GM21723 (cell line): ENCODE results near the gene SLCO4A1.

Source experiments
- ATAC-seq: cut with Tn5 transposase; IDR thresholded peaks from one replicate; pipeline ENCODE4 v1.9.1; 2021; ENCODE audit warnings: mild to moderate bottlenecking, moderate library complexity; ENCODE audit not compliant: unreplicated experiment

SLCO4A1 gene, protein sequence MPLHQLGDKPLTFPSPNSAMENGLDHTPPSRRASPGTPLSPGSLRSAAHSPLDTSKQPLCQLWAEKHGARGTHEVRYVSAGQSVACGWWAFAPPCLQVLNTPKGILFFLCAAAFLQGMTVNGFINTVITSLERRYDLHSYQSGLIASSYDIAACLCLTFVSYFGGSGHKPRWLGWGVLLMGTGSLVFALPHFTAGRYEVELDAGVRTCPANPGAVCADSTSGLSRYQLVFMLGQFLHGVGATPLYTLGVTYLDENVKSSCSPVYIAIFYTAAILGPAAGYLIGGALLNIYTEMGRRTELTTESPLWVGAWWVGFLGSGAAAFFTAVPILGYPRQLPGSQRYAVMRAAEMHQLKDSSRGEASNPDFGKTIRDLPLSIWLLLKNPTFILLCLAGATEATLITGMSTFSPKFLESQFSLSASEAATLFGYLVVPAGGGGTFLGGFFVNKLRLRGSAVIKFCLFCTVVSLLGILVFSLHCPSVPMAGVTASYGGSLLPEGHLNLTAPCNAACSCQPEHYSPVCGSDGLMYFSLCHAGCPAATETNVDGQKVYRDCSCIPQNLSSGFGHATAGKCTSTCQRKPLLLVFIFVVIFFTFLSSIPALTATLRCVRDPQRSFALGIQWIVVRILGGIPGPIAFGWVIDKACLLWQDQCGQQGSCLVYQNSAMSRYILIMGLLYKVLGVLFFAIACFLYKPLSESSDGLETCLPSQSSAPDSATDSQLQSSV

GRCh38 chr20:62642051-62642665 is at the start of gene SLCO4A1:
TSS of gene SLCO4A1 (plus strand) at chr20:62642503. CDS start at chr20:62656455, 13,952 bp downstream.
- ATAC-seq: peak; percentile 65

GRCh38 chr20:62592506-62593177 is 49.7 kb upstream of the SLCO4A1 start:
- no peak for ATAC-seq

GRCh38 chr20:62593616-62594015 is 48.7 kb upstream of the SLCO4A1 start:
- ATAC-seq: no peak

GRCh38 chr20:62595069-62595468 is 47.2 kb upstream of the SLCO4A1 start:
- no peak for ATAC-seq

DNA sequence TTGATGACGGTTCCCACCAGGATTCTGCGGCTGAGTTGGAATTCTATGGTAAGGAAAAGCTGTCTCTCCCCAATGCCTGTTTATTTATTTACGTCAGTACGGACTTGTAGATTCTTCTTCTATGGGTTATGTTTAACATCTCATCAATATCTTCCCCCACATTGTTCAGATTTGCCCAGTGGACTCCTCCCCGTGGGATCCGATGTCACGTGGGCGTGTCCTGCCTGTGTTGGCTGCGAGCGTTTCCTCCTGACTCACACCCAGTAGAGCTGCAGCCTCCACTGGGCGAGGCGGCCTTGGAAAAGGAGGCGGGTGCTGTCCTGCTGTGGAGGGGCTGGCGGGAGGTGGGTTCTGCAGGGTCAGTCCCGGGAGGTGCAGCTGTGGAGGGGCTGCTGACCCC is 46.8 kb upstream of the SLCO4A1 start:
- no peak for ATAC-seq

DNA sequence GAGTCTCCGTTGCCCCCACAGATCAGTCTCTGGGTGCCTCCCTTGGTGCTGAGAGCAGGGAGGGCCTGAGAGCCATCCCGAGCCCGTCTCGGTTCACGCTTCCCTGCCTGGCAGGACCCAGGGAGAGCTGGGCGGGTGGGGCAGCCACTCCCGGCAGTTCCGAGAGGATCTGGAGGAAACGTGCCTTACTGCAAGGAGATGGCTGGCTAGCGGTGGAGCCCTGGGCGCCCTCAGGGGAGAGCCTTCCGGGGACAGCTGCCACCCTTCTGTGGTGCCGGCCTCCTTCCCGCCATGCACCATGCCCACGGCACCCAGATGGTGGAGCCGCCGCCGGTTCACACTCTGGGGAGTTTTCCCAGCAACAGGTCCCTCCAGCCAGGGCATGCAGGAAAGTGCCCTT is 45.8 kb upstream of the SLCO4A1 start:
- ATAC-seq: no peak

GRCh38 chr20:62596921-62597320 is 45.4 kb upstream of the SLCO4A1 start:
- ATAC-seq: no peak

DNA sequence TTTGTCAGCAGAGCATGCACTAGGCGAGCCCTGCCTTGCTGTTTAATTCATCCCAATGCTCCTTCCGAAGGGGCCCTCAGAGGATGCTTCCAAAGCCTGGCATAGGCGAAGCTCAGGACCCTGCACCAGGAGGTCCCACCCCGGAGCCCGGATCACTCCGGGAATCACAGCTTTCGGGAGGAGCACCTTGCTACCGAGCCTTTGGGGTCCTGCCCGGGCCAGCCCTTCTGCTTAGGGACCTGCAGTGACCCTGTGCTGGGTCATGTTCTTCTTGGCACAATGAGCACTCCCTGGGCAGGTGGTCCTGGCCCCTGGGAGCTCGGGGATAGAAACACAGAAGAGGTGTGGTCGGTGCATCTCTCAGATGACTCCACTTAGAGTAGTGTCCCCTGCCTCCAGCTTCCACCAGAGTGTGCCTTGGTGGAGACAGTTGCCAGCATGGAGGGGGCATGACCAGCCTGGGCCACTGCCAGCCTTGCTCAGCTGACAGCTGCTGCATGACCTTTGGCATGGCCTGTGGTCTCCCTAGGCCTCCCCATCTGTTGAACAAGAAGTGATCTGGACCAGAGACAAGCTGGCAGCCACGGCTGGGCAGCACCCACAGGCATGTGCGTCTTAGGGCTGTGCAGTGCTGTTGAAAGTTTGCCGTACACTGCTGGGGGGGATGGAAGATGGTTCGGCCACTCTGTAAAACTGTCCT is 44.7 kb upstream of the SLCO4A1 start:
- ATAC-seq: no peak

DNA sequence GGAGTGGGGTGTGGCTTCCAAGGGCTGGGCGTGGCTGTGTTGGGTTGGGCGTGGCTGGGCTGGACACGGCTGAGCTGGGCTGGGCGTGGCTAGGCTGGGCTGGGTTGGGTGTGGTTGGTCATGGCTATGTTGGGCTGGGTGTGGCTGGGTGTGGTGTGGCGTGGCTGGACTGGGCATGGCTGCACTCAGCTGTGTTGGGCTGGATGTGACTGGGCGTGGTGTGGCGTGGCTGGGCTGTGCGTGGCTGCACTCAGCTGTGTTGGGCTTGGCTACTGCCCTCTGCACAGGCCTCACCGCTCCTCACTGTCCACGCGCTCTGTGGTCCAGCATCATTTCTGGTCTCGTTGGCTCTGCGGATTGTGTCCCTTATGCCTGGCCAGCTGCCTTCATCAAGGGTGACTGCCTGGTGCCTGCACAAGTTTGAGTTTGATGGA is 43.5 kb upstream of the SLCO4A1 start:
- no peak for ATAC-seq

DNA sequence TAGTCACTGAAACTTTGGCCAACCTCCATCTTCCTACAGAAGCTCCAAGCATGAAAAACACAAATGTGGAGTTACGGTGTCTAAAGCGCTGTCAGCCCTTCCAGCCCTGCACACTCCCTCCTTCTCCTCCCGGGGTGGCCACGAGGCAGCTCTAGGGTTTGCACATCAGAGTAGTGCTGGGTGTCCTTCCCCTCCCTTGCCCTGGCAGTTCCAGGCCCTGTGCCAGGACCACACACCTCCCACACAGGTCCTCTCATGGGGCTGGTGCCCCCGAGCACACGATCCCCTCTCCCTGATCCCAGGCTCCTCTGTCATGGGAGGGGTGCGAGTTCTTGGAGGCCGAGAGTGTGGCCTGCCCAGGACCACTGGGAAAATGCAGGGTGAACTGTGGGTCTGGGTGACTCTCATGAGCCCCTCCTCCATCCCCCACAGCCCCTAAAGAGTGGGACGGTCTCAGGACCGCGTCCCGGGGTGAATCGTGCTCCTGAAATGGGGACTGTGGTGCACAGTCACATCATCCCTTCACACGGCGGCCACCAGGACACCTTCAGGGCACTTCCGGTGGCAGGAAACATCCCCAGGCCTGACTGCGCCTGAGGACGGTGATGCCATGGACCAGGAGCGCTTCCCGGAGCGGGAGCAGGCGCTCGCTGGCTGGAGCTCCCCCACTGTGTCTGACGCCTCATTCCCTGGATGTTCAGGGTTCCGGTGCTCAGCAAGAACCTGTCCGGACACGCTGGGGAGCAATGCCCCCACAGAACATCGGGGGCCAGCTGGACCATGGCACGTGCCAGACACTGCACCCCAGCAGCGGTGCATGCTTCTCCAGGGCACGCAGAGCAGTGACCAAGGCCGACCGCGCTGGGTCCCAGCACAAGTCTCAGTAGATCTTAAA is 42.8 kb upstream of the SLCO4A1 start:
- no peak for ATAC-seq

GRCh38 chr20:62601172-62601571 is 41.1 kb upstream of the SLCO4A1 start:
- ATAC-seq: no peak

GRCh38 chr20:62601714-62602113 is 40.6 kb upstream of the SLCO4A1 start:
- no peak for ATAC-seq

DNA sequence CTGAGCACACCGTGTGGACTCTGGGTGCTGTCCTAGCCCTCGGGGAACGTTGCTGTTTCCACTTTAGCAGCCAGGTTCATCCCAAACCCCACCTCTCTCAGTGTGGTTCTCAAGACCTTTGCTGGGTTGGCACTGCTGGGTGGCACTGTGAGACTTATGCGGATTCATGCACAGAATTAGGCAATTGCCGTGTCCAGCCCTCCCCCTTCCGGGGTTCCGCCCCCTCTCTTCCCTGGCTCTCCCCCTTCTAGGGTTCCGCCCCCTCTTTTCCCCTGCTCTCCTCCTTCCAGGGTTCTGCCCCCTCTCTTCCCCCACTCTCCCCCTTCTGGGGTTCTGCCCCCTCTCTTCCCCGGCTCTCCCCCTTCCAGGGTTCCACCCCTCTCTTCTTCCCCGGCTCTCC is 39.8 kb upstream of the SLCO4A1 start:
- ATAC-seq: no peak

GRCh38 chr20:62603021-62603906 is 39.0 kb upstream of the SLCO4A1 start:
- peak; percentile 37 for ATAC-seq

- peak; percentile 5 for ATAC-seq
Measured at GRCh38 chr20:62603907-62604785, 38.2 kb upstream of the SLCO4A1 start.

DNA sequence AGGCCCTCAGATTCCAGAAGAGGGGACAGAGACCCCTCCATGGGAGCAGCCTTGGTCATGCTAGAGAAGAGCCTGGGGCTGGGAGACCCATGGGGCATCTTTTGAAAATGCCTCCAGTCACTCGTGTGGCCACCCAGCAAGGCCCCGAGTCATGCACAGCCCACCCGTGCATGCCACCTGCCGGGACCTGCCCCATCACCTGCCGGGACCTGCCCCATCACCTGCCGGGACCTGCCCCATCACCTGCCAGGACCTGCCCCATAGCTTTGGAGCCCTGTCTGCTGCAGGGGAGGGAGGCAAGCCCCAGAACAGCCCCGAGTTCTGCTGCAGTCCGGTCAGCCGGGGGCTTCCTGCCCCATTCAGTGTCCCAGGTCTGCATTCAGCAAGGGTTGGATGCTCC is 37.5 kb upstream of the SLCO4A1 start:
- no peak for ATAC-seq

- no peak for ATAC-seq
Measured at GRCh38 chr20:62605236-62605943, 36.9 kb upstream of the SLCO4A1 start.
